LNCaP clone FGC (cell line): Measurements from ENCODE around the gene MIEN1.

ENCODE experiments used
- DNase-seq: peaks from one replicate; pipeline ENCODE4 v3.0.0-alpha.2; 2011; ENCODE audit warnings: low read depth
- H3K4me3 ChIP-seq: 2 replicates; pipeline ENCODE4 v1.5.1; 2011; ENCODE audit warnings: mild to moderate bottlenecking, low read depth, low read length, control low read depth
- CTCF ChIP-seq: IDR thresholded peaks from 2 replicates; pipeline ENCODE4 v1.5.1; 2012; ENCODE audit warnings: mild to moderate bottlenecking; ENCODE audit not compliant: control insufficient read depth, insufficient read depth; ENCODE audit errors: extremely low read depth

Gene MIEN1, protein sequence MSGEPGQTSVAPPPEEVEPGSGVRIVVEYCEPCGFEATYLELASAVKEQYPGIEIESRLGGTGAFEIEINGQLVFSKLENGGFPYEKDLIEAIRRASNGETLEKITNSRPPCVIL

GRCh38 chr17:39730095-39730921, at the start of gene MIEN1:
Gene MIEN1, minus strand, starts transcription at chr17:39730532. Its CDS starts 37 bp downstream, at chr17:39730495.
- H3K4me3 ChIP-seq = peak within 1 kb of the TSS; percentile 84
- no peak for DNase-seq
- TF ChIP-seq CTCF = peak; percentile 75

DNA sequence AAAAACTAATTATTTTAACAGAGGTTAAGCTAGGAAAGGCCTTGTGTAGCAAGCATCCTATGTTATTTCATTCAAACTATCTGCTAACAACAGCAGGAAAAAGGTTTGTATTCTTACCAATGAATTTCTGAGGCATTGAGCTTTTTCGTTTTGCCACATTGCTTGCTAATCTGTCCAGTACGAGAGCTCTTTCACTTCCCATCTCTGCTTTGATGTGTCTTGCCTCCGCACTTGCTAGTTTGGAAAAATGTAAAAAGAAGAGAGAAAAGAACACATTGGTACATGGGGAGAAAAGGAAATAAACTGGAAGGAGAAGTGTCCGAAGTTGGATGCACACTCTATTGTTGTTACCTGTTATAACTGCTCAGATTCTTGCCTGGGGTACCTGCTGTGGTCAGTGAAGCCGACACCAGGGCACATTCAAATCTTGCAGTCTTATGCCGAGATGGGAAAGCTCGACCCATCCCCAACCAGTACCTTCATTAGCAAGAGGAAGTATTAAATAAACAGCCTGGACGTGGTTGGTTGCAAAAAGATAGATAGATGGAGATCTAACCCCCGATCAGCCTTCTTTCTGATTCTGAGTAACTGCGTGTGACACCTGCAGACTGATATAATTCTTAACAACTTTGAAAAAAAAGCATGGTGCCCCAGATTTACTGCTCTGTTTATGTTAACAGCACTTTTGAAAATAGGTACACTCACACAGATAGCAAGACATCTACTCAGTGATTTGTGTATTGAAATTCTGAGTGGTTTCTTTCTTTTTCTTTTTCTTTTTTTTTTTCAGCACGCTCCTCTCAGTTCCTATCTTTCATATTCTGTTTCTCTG, 47.4 kb upstream of the MIEN1 start:
- TF ChIP-seq CTCF = no peak
- DNase-seq = no peak
- no peak overlapping the region for H3K4me3 ChIP-seq

DNA sequence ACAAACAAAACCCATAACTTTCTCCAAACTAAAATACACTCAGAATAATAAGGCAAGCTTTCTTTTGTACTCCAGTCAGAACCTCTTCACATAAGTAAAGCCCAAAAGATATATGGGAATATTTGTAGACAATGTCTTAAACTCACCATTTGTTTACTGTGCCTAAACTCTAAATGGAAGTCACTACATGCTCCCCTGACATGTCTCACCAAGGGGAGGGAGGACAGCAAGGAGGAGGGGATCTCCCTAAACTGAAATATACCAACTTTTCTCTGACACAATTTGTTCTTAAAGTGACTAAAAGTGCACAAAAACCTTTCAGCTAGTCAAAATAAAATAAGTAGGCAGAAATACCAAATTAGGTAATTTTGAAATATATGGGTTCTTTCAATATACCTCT, 45.9 kb upstream of the MIEN1 start:
- DNase-seq = no peak
- no peak for TF ChIP-seq CTCF
- no peak overlapping the region for H3K4me3 ChIP-seq

DNA sequence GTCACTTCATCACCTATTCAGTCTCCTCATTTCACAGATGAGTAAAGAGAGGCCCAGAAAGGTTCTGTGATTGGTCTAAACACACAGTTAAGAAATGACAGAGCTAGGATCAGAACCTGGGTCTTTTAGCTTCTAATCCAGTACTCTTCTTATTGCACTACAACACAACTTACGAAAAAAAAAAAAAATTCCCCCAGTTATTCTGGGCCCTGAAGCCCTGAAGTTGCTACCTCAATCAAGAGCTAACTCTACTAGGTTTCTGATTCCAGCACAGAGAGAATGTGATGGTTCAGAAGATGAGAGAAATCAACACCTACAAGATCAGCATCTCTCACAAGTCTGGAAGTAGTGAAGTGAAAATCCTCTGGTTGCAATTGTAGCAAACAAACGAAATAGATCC, 44.7 kb upstream of the MIEN1 start:
- no peak for TF ChIP-seq CTCF
- no peak overlapping the region for H3K4me3 ChIP-seq
- DNase-seq = no peak

GRCh38 chr17:39774047-39774446, 43.7 kb upstream of the MIEN1 start:
- no peak for TF ChIP-seq CTCF
- DNase-seq = no peak
- no peak overlapping the region for H3K4me3 ChIP-seq

GRCh38 chr17:39772987-39773934, 42.9 kb upstream of the MIEN1 start:
- TF ChIP-seq CTCF = no peak
- H3K4me3 ChIP-seq = no peak overlapping the region
- no peak for DNase-seq
